Thyroid gland (tissue), 4 donors: ENCODE measurements around the gene ADIRF. TPM values are rescaled to one million over a fixed set of nuclear protein-coding genes. Genes with fewer than 3 reads are reported as not detected.
"Not testable (repeated sequence)": the region's sequence is repeated elsewhere in the genome, so short reads cannot be mapped to it uniquely, and the experiment has no call there.

Experiments
- DNase-seq, 2 donors: peaks; one replicate each; pipeline ENCODE4 v3.0.0-alpha.2; 2019
- H3K27ac ChIP-seq, 3 donors: fragments of 200-600 bp; sonication (generic); 1 replicate in 2 of 3; 2 replicates in 1 of 3; pipeline ENCODE4 v1.5.1; 2016 to 2019; ENCODE audit warnings: mild to moderate bottlenecking in 1 of 3, moderate library complexity in 1 of 3
- H3K27me3 ChIP-seq: fragments of 200-600 bp; sonication (generic); one replicate; pipeline ENCODE4 v1.5.1; 2019
- H3K36me3 ChIP-seq, 2 donors: fragments of 200-600 bp; sonication (generic); one replicate each; pipeline ENCODE4 v1.5.1; 2016 to 2019
- H3K4me1 ChIP-seq, 2 donors: fragments of 200-600 bp; sonication (generic); one replicate each; pipeline ENCODE4 v1.5.1; 2017 to 2019
- H3K4me3 ChIP-seq, 3 donors: fragments of 200-600 bp; sonication (generic); replicated peaks in 1 of 3; 1 replicate in 2 of 3; 2 replicates in 1 of 3; pipeline ENCODE4 v1.5.1; 2016; ENCODE audit warnings: mild to moderate bottlenecking in 1 of 3
- H3K9me3 ChIP-seq: fragments of 200-600 bp; sonication (generic); one replicate; pipeline ENCODE4 v1.5.1; 2017
- CTCF ChIP-seq, 6 experiments: fragments of 200-600 bp in 3 of 6; fragments of 450-650 bp in 3 of 6; sonication (generic) in 3 of 6; IDR thresholded peaks; one replicate each; pipeline ENCODE4 v1.5.1; 2016 to 2019; ENCODE audit warnings: antibody characterized with exemption in 6 of 6, mild to moderate bottlenecking in 2 of 6, inconsistent platforms in 1 of 6, moderate library complexity in 1 of 6
- POLR2A ChIP-seq, 2 donors: fragments of 450-650 bp; IDR thresholded peaks; one replicate each; pipeline ENCODE4 v1.6.1; 2017; ENCODE audit warnings: antibody characterized with exemption in 2 of 2, mild to moderate bottlenecking in 2 of 2, moderate library complexity in 1 of 2
- WGBS, 2 donors: methylation state at CpG; one replicate each; pipeline ENCODE4 v1.1.5; 2017; 5-methylcytosine and 5-hydroxymethylcytosine counted together
- intact Hi-C: fragments of 100-400 bp; cut with DNase I; formaldehyde crosslinking; loops from one replicate; pipeline ENCODE4 v1.15.1; 2023
- total RNA-seq, 4 donors: library from RNA; depleted of rRNA; stranded (reverse); fragments of >200 nt; gene quantifications; one replicate each; pipeline ENCODE4 v1.2.3, GENCODE V29; 2016

The ADIRF gene
- total RNA-seq, 4 donors from 2014 or later: 66.6 to 208 (median 104) TPM

GRCh38 chr10:86981716-86982115, 13.4 kb downstream of the ADIRF start:
- H3K9me3 ChIP-seq: no peaks in the 10 kb centered on the region
- no peak overlapping the region for H3K27ac ChIP-seq
- intact Hi-C loops: no loop called here
- H3K36me3 ChIP-seq: no peaks in the 10 kb centered on the region
- WGBS, 2 donors: 89 to 93% methylated on average over 5 of the region's 5 CpGs
- no peaks in the 10 kb centered on the region for H3K27me3 ChIP-seq
- DNase-seq: no peak
- peaks cover 0 to 24% of the 10 kb centered on the region in 2 donors for H3K4me1 ChIP-seq
- TF ChIP-seq CTCF (IDR thresholded peaks at IDR 0.05): no peak
- H3K4me3 ChIP-seq: no peak overlapping the region

GRCh38 chr10:86984498-86984897, 16.2 kb downstream of the ADIRF start:
- H3K4me1 ChIP-seq: peaks cover 0 to 14% of the 10 kb centered on the region in 2 donors
- H3K36me3 ChIP-seq, H3K27ac ChIP-seq, H3K4me3 ChIP-seq, H3K27me3 ChIP-seq, DNase-seq, H3K9me3 ChIP-seq, intact Hi-C loops: not testable (repeated sequence)
- 93 to 94% methylated on average over 4 of the region's 4 CpGs for WGBS, 2 donors

- H3K9me3 ChIP-seq: no peaks in the 10 kb centered on the region
- H3K4me3 ChIP-seq: no peak overlapping the region
- no peak overlapping the region for H3K27ac ChIP-seq
- H3K4me1 ChIP-seq: no peaks in the 10 kb centered on the region
- TF ChIP-seq POLR2A (IDR thresholded peaks at IDR 0.05) (no peak), CTCF (IDR thresholded peaks at IDR 0.05) (no peak)
- intact Hi-C loops: no loop called here
- WGBS, 2 donors: 53 to 62% methylated on average over 1 of the region's 1 CpG
- no peaks in the 10 kb centered on the region for H3K36me3 ChIP-seq
- no peak for DNase-seq
- H3K27me3 ChIP-seq: no peaks in the 10 kb centered on the region
Observed at GRCh38 chr10:86988520-86988919, 20.2 kb downstream of the ADIRF start.

- not testable (repeated sequence) for DNase-seq
- WGBS, 2 donors: 85 to 88% methylated on average over 12 of the region's 12 CpGs
Observed at GRCh38 chr10:86991362-86991761, 23.1 kb downstream of the ADIRF start.

GRCh38 chr10:86992456-86992855, 24.2 kb downstream of the ADIRF start:
- H3K36me3 ChIP-seq: no peaks in the 10 kb centered on the region
- intact Hi-C loops: no loop called here

More at GRCh38 chr10:86991362-86991761, 23.1 kb downstream of the ADIRF start:
- H3K36me3 ChIP-seq, H3K9me3 ChIP-seq, H3K4me3 ChIP-seq, intact Hi-C loops, H3K27me3 ChIP-seq, H3K4me1 ChIP-seq, H3K27ac ChIP-seq: not testable (repeated sequence)

GRCh38 chr10:86992929-86993328, 24.6 kb downstream of the ADIRF start:
- H3K4me3 ChIP-seq: no peak overlapping the region
- H3K27ac ChIP-seq: no peak overlapping the region
- no peak for DNase-seq
- H3K4me1 ChIP-seq: no peaks in the 10 kb centered on the region
- WGBS, 2 donors: 92 to 96% methylated on average over 2 of the region's 2 CpGs
- intact Hi-C loops: no loop called here
- TF ChIP-seq CTCF (IDR thresholded peaks at IDR 0.05): no peak
- TF ChIP-seq POLR2A (IDR thresholded peaks at IDR 0.05): no peak
- H3K27me3 ChIP-seq: no peaks in the 10 kb centered on the region
- H3K36me3 ChIP-seq: no peaks in the 10 kb centered on the region
- no peaks in the 10 kb centered on the region for H3K9me3 ChIP-seq

More at GRCh38 chr10:86992456-86992855, 24.2 kb downstream of the ADIRF start:
- no peaks in the 10 kb centered on the region for H3K27me3 ChIP-seq
- H3K9me3 ChIP-seq: no peaks in the 10 kb centered on the region
- H3K27ac ChIP-seq: no peak overlapping the region
- H3K4me3 ChIP-seq: no peak overlapping the region
- no peak for DNase-seq
- no peaks in the 10 kb centered on the region for H3K4me1 ChIP-seq
- TF ChIP-seq CTCF (IDR thresholded peaks at IDR 0.05) (no peak), POLR2A (IDR thresholded peaks at IDR 0.05) (no peak)

GRCh38 chr10:86999802-87000403, 31.6 kb downstream of the ADIRF start:
- H3K36me3 ChIP-seq, H3K9me3 ChIP-seq, H3K27ac ChIP-seq, intact Hi-C loops, H3K4me1 ChIP-seq, H3K4me3 ChIP-seq, DNase-seq, H3K27me3 ChIP-seq: not testable (repeated sequence)
- 82 to 84% methylated on average over 6 of the region's 6 CpGs for WGBS, 2 donors
